Measurements from ENCODE around the gene DIP2A. TPM values are rescaled to one million over a fixed set of nuclear protein-coding genes. Genes with fewer than 3 reads are reported as not detected.
A peak's percentile ranks its signal among the peaks of the same experiment; 100 is the strongest.
"Not testable (repeated sequence)": the region's sequence is repeated elsewhere in the genome, so short reads cannot be mapped to it uniquely, and the experiment has no call there.

The DIP2A gene
- total RNA-seq, 2 experiments from 2014 or later: 61.2 to 66.1 TPM

DNA sequence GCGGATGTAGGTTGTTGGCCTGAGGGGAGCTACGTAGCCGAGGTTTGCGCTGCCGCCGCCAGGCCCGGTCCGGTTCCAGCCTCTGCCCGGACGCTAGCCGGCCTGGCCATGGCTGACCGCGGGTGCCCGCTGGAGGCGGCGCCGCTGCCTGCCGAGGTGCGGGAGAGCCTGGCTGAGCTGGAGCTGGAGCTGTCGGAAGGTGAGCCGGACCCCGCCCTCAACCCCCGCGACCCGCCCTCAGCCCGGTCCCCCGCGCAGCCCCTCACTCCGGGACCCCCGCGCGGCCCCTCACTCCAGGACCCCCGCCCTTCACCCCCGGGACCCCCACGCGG, 299 bp downstream of the DIP2A start:
- H3K27ac Mint-ChIP-seq: peak overlapping the region; percentile 53

DNA sequence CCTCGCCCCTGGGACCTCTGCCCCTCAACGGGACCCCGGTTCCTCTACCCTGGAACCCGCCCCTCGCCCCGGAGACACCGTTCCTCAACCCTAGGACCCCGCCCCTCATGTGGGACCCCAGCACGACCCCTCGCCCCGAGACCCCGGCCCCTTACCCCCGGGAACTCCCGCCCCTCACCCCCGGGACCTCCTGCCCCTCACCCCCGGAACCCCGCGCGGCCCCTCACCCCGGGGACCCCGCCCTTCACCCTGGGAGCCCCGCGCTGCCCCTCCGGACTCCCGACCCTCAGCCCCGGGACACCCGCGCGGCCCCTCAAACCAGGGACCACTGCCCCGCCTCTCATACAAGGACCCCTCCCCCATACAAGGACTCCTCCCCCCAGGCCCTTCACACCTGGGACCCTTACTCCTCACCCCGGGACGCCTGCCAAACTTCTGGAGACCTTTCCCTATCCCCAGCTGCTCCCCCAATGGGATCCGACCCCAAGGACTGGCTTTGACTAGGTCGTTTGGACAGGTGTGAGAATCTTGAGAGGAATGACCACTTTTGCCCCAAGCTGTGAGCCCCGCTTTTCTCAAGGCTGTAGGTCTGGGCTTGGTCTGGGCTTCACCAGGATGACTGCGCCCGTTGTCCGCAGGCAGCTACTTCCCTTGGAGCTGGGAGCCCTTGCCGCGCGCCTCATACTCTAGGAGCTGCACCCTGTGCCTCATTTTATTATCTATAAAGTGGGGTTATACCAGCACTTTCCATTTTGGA, 843 bp downstream of the DIP2A start:
- Mint-ChIP-seq H3K9me3 (no peaks in the 10 kb centered on the region), H3K27me3 (no peaks in the 10 kb centered on the region), H3K4me3 (peak overlapping the region; percentile 94), H3K36me3 (ENCODE audit: low read depth) (peaks cover 42% of the 10 kb centered on the region), H3K27ac (peak overlapping the region; percentile 93), H3K4me1 (ENCODE audit: low read depth) (peaks cover 63% of the 10 kb centered on the region)
- TF ChIP-seq, protein P1, sequence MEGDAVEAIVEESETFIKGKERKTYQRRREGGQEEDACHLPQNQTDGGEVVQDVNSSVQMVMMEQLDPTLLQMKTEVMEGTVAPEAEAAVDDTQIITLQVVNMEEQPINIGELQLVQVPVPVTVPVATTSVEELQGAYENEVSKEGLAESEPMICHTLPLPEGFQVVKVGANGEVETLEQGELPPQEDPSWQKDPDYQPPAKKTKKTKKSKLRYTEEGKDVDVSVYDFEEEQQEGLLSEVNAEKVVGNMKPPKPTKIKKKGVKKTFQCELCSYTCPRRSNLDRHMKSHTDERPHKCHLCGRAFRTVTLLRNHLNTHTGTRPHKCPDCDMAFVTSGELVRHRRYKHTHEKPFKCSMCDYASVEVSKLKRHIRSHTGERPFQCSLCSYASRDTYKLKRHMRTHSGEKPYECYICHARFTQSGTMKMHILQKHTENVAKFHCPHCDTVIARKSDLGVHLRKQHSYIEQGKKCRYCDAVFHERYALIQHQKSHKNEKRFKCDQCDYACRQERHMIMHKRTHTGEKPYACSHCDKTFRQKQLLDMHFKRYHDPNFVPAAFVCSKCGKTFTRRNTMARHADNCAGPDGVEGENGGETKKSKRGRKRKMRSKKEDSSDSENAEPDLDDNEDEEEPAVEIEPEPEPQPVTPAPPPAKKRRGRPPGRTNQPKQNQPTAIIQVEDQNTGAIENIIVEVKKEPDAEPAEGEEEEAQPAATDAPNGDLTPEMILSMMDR (IDR thresholded peaks at IDR 0.05): no peak
- ATAC-seq (ENCODE audit: poor library complexity): no peak
- Histone ChIP-seq H3K4me3 (ENCODE audit: low read length) (peak overlapping the region; percentile 64), H3K9me3 (ENCODE audit: control insufficient read depth in 1 of 2, insufficient read depth in 1 of 2, low read length in 2 of 2) (no peaks in the 10 kb centered on the region), H3K27ac (ENCODE audit: low read depth in 1 of 2, low read length in 2 of 2) (peak overlapping the region; percentile 52 to 72), H3K27me3 (ENCODE audit: control insufficient read depth in 1 of 2, insufficient read depth in 2 of 2, low read length in 2 of 2) (no peaks in the 10 kb centered on the region), H3K4me1 (ENCODE audit: insufficient read depth, low read length) (peaks cover 35% of the 10 kb centered on the region), H3K36me3 (ENCODE audit: insufficient read depth, low read length) (peaks cover 17% of the 10 kb centered on the region)
- ChIA-PET CTCF (interaction anchor here (1.0 kb wide), 1 partner anchor 180 kb away, joined by 4 read pairs; no protein-coding TSS in a partner anchor), POLR2A (interaction anchor here (0.7 to 5.4 kb wide), 12 partner anchors 8 to 177 kb away, joined by 3 to 68 read pairs (median 5); partner anchors contain the start of genes PRMT2 and S100B)
- intact Hi-C loops (cut with DNase I, micrococcal nuclease): loop anchor here in 1 of 2 experiments (2.0 to 5.0 kb wide), 2 partner anchors 93 to 229 kb away; no protein-coding TSS in a partner anchor
- DNase-seq: peak in 7 of 14 experiments; percentile 4 to 47 (median 26)

More for the DNA sequence above, 299 bp downstream of the DIP2A start:
- POLR2A ChIA-PET: interaction anchor here (0.7 to 5.4 kb wide), 11 partner anchors 9 to 177 kb away, joined by 3 to 68 read pairs (median 5); partner anchors contain the start of genes PRMT2 and S100B
- no peak for DNase-seq
- Histone ChIP-seq H3K27me3 (ENCODE audit: control insufficient read depth in 1 of 2, insufficient read depth in 2 of 2, low read length in 2 of 2) (no peaks in the 10 kb centered on the region), H3K4me3 (ENCODE audit: low read length) (peak overlapping the region; percentile 64), H3K4me1 (ENCODE audit: insufficient read depth, low read length) (peaks cover 35% of the 10 kb centered on the region), H3K27ac (ENCODE audit: low read depth in 1 of 2, low read length in 2 of 2) (peak overlapping the region in 1 of 2 donors; percentile 72), H3K36me3 (ENCODE audit: insufficient read depth, low read length) (peaks cover 15% of the 10 kb centered on the region), H3K9me3 (ENCODE audit: control insufficient read depth in 1 of 2, insufficient read depth in 1 of 2, low read length in 2 of 2) (no peaks in the 10 kb centered on the region)
- ATAC-seq (ENCODE audit: poor library complexity): no peak
- peak overlapping the region; percentile 86 for H3K4me3 Mint-ChIP-seq
- H3K27me3 Mint-ChIP-seq: no peaks in the 10 kb centered on the region
- CTCF ChIA-PET: interaction anchor here (1.0 kb wide), 1 partner anchor 181 kb away, joined by 4 read pairs; no protein-coding TSS in a partner anchor
- no peaks in the 10 kb centered on the region for H3K9me3 Mint-ChIP-seq
- peaks cover 36% of the 10 kb centered on the region for H3K36me3 Mint-ChIP-seq (ENCODE audit: low read depth)
- peaks cover 63% of the 10 kb centered on the region for H3K4me1 Mint-ChIP-seq (ENCODE audit: low read depth)
- TF ChIP-seq, protein P1 (IDR thresholded peaks at IDR 0.05): no peak
- intact Hi-C loops (cut with DNase I, micrococcal nuclease): loop anchor here in 1 of 2 experiments (2.0 to 5.0 kb wide), 2 partner anchors 93 to 228 kb away; no protein-coding TSS in a partner anchor

DNA sequence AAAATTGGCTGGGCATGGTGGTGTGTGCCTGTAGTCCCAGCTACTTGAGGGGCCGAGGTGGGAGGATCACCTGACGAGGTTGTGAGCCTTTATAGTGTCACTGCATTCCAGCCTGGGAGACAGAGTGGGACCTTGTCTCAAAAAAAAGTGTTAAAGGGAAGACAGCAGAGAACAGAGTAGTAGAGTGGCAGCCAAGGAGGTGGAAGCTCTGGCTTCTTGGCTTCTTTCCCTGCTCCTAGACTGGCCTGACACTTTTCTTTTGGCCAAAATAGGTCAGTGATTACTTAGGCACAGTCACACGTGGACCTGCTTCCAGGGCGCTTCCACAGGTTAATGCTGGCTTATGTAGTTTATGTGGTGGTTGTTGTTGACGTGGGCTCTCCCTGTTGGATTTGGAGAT, 3.2 kb downstream of the DIP2A start:
- CTCF ChIA-PET: no interaction called here
- Histone ChIP-seq H3K27ac (ENCODE audit: low read depth in 1 of 2, low read length in 2 of 2) (no peak overlapping the region), H3K9me3 (ENCODE audit: control insufficient read depth in 1 of 2, insufficient read depth in 1 of 2, low read length in 2 of 2) (no peaks in the 10 kb centered on the region), H3K4me3 (ENCODE audit: low read length) (no peak overlapping the region), H3K36me3 (ENCODE audit: insufficient read depth, low read length) (peaks cover 6% of the 10 kb centered on the region), H3K27me3 (ENCODE audit: control insufficient read depth in 1 of 2, insufficient read depth in 2 of 2, low read length in 2 of 2) (no peaks in the 10 kb centered on the region), H3K4me1 (ENCODE audit: insufficient read depth, low read length) (peaks cover 29% of the 10 kb centered on the region)
- Mint-ChIP-seq H3K4me3 (peak overlapping the region; percentile 71), H3K4me1 (ENCODE audit: low read depth) (peaks cover 48% of the 10 kb centered on the region), H3K27me3 (no peaks in the 10 kb centered on the region), H3K9me3 (no peaks in the 10 kb centered on the region), H3K27ac (peak overlapping the region; percentile 54), H3K36me3 (ENCODE audit: low read depth) (peaks cover 38% of the 10 kb centered on the region)
- no peak for DNase-seq
- intact Hi-C loops (cut with DNase I, micrococcal nuclease): no loop called here
- no peak for ATAC-seq (ENCODE audit: poor library complexity)
- POLR2A ChIA-PET: interaction anchor here (5.4 kb wide), 1 partner anchor 175 kb away, joined by 68 read pairs; the partner anchor contains the start of gene PRMT2
- TF ChIP-seq, protein P1 (IDR thresholded peaks at IDR 0.05): no peak

DNA sequence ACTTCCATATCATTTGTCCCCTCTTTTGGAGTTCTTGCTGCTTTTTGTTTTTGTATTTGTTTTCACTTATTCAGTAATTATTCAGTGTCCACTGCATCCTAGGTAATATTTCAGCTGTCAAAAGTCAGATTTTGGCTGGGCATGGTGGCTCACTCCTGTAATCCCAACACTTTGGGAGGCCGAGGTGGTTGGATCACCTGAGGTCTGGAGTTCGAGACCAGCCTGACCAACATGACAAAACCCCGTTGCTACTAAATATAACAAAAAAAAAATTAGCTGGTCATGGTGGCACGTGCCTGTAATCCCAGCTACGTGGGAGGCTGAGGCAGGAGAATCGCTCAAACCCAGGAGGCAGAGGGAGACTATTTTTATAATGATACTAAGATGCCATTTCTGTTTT, 6.5 kb downstream of the DIP2A start:
- H3K27ac ChIP-seq (ENCODE audit: low read depth in 1 of 2, low read length in 2 of 2); H3K36me3 ChIP-seq (ENCODE audit: insufficient read depth, low read length); H3K27me3 ChIP-seq (ENCODE audit: control insufficient read depth in 1 of 2, insufficient read depth in 2 of 2, low read length in 2 of 2); H3K4me3 ChIP-seq (ENCODE audit: low read length); DNase-seq; intact Hi-C loops (cut with DNase I, micrococcal nuclease); H3K9me3 Mint-ChIP-seq; H3K4me1 ChIP-seq (ENCODE audit: insufficient read depth, low read length); H3K27me3 Mint-ChIP-seq; H3K9me3 ChIP-seq (ENCODE audit: control insufficient read depth in 1 of 2, insufficient read depth in 1 of 2, low read length in 2 of 2); CTCF ChIA-PET; H3K27ac Mint-ChIP-seq; ATAC-seq (ENCODE audit: poor library complexity); POLR2A ChIA-PET; H3K4me3 Mint-ChIP-seq: not testable (repeated sequence)
- H3K36me3 Mint-ChIP-seq (ENCODE audit: low read depth): peaks cover 48% of the 10 kb centered on the region
- peaks cover 49% of the 10 kb centered on the region for H3K4me1 Mint-ChIP-seq (ENCODE audit: low read depth)
